Osteoblast (primary cell): ENCODE results near the gene PSMG3. TPM values are rescaled to one million over a fixed set of nuclear protein-coding genes. Genes with fewer than 3 reads are reported as not detected.

Experiments
- DNase-seq: peaks from one replicate; pipeline ENCODE4 v3.0.0; 2011; ENCODE audit warnings: low spot score, mixed read lengths; ENCODE audit not compliant: insufficient read length; ENCODE audit errors: missing footprints
- H2AFZ ChIP-seq: 2 replicates; pipeline ENCODE4 v1.6.0; 2011; ENCODE audit warnings: mild to moderate bottlenecking, low read length
- H3K27ac ChIP-seq: 2 replicates; pipeline ENCODE4 v1.5.1; 2011; ENCODE audit warnings: mild to moderate bottlenecking, low read depth, low read length, moderate library complexity
- H3K27me3 ChIP-seq: 2 replicates; pipeline ENCODE4 v1.6.0; 2012; ENCODE audit warnings: mild to moderate bottlenecking, control low read depth, inconsistent platforms, low read length, moderate library complexity; ENCODE audit not compliant: insufficient read depth
- H3K36me3 ChIP-seq: 2 replicates; pipeline ENCODE4 v1.5.1; 2011; ENCODE audit warnings: mild to moderate bottlenecking, low read length, control low read depth, moderate library complexity; ENCODE audit not compliant: insufficient read depth
- H3K4me1 ChIP-seq: 2 replicates; pipeline ENCODE4 v1.5.1; 2011; ENCODE audit warnings: mild to moderate bottlenecking, low read length, control low read depth, moderate library complexity; ENCODE audit not compliant: insufficient read depth
- H3K4me2 ChIP-seq: 2 replicates; pipeline ENCODE4 v1.6.0; 2011; ENCODE audit warnings: mild to moderate bottlenecking, low read length; ENCODE audit not compliant: insufficient read depth
- H3K4me3 ChIP-seq: fragments of 200-600 bp; sonication (generic); 3 replicates; pipeline ENCODE4 v1.5.1; 2012; ENCODE audit warnings: mild to moderate bottlenecking, low read length, inconsistent platforms; ENCODE audit not compliant: insufficient read depth
- H3K79me2 ChIP-seq: 2 replicates; pipeline ENCODE4 v1.6.0; 2012; ENCODE audit warnings: mild to moderate bottlenecking, low read length, control low read depth, inconsistent platforms; ENCODE audit not compliant: insufficient read depth
- H3K9me3 ChIP-seq: 2 replicates; pipeline ENCODE4 v1.5.1; 2011; ENCODE audit warnings: low read depth, low read length, control low read depth
- H4K20me1 ChIP-seq: 2 replicates; pipeline ENCODE4 v1.6.0; 2012; ENCODE audit warnings: mild to moderate bottlenecking, low read length, control low read depth; ENCODE audit not compliant: insufficient read depth
- CTCF ChIP-seq: IDR thresholded peaks from 2 replicates; pipeline ENCODE4 v1.5.1; 2011; ENCODE audit warnings: mild to moderate bottlenecking, low read depth, low read length, moderate library complexity; ENCODE audit errors: extremely low read depth
- total RNA-seq: library from RNA; depleted of rRNA; stranded (reverse); fragments of >200 nt; gene quantifications from 2 replicates; pipeline ENCODE4 v1.2.3, GENCODE V29; 2012

PSMG3 gene
- total RNA-seq, result 32.1 and 38.7 TPM in 2 replicates

- peaks cover 43% of the 10 kb centered on the region for H3K4me1 ChIP-seq
- DNase-seq, result peak; percentile 98
- H3K9me3 ChIP-seq, result no peaks in the 10 kb centered on the region
- peak within 1 kb of the TSS; percentile 97 for H3K27ac ChIP-seq
- H3K4me3 ChIP-seq, result peak within 1 kb of the TSS; percentile 98
- peak within 1 kb of the TSS; percentile 89 for H2AFZ ChIP-seq
- H3K4me2 ChIP-seq, result peak within 1 kb of the TSS; percentile 89
- H4K20me1 ChIP-seq, result no peaks in the 10 kb centered on the region
- TF ChIP-seq CTCF, result peak; percentile 24
- no peaks in the 10 kb centered on the region for H3K27me3 ChIP-seq
- H3K36me3 ChIP-seq, result peaks cover 13% of the 10 kb centered on the region
- H3K79me2 ChIP-seq, result peaks cover 18% of the 10 kb centered on the region
Measured at GRCh38 chr7:1569833-1570632, at the start of gene PSMG3. PSMG3 (minus strand) TSS chr7:1570032; CDS start chr7:1569339, 693 bp downstream.

- no peak for TF ChIP-seq CTCF
- Histone ChIP-seq H3K27ac (no peak overlapping the region), H4K20me1 (no peaks in the 10 kb centered on the region), H3K4me2 (no peak overlapping the region), H3K9me3 (no peaks in the 10 kb centered on the region), H3K4me1 (no peaks in the 10 kb centered on the region), H3K79me2 (no peaks in the 10 kb centered on the region), H2AFZ (no peak overlapping the region), H3K4me3 (no peak overlapping the region), H3K36me3 (no peaks in the 10 kb centered on the region), H3K27me3 (peaks cover 10% of the 10 kb centered on the region)
- peak; percentile 21 for DNase-seq
Measured at GRCh38 chr7:1618475-1618874, 48.6 kb upstream of the PSMG3 start.

GRCh38 chr7:1617957-1618356 is 48.1 kb upstream of the PSMG3 start:
- TF ChIP-seq CTCF, result no peak
- H3K36me3 ChIP-seq, result no peaks in the 10 kb centered on the region
- H3K27ac ChIP-seq, result no peak overlapping the region
- no peaks in the 10 kb centered on the region for H4K20me1 ChIP-seq
- no peak overlapping the region for H2AFZ ChIP-seq
- DNase-seq, result peak; percentile 34
- H3K4me2 ChIP-seq, result no peak overlapping the region
- no peaks in the 10 kb centered on the region for H3K4me1 ChIP-seq
- no peak overlapping the region for H3K4me3 ChIP-seq
- peaks cover 10% of the 10 kb centered on the region for H3K27me3 ChIP-seq
- no peaks in the 10 kb centered on the region for H3K79me2 ChIP-seq
- H3K9me3 ChIP-seq, result no peaks in the 10 kb centered on the region

DNA sequence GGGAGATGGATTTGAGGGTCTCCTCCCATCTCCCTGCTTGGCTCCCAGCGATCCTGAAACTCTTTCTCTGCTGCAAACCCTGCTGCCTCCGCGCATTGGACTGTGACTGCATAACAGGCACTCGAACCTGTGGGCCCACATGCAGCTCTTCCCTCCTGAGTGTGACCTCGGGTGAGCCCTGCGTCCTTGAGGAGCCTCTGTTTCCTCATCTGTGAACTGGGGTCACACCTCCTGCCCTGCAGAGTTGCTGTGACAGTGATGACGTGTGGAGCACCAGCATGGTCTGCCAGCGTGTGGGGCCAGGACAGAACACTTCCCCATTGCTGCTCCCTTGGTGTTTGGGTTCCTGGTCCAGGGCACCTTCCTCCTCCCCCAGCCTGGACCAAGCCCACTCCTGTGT is 46.9 kb upstream of the PSMG3 start:
- Histone ChIP-seq H3K4me1 (no peaks in the 10 kb centered on the region), H3K36me3 (no peaks in the 10 kb centered on the region), H4K20me1 (no peaks in the 10 kb centered on the region), H3K4me3 (no peak overlapping the region), H3K27me3 (peaks cover 10% of the 10 kb centered on the region), H2AFZ (no peak overlapping the region), H3K4me2 (no peak overlapping the region), H3K27ac (no peak overlapping the region), H3K79me2 (no peaks in the 10 kb centered on the region), H3K9me3 (no peaks in the 10 kb centered on the region)
- peak; percentile 44 for DNase-seq
- TF ChIP-seq CTCF, result no peak
